Bronchial smooth muscle cell (primary cell): Measurements from ENCODE around the gene PNN. TPM values are rescaled to one million over a fixed set of nuclear protein-coding genes. Genes with fewer than 3 reads are reported as not detected.

ENCODE experiments used
- total RNA-seq: library from RNA; depleted of rRNA; stranded (reverse); fragments of >200 nt; gene quantifications from 2 replicates; pipeline ENCODE4 v1.2.1, GENCODE V29; 2014

The PNN gene
- total RNA-seq = 13.4 and 13.7 TPM in 2 replicates

DNA sequence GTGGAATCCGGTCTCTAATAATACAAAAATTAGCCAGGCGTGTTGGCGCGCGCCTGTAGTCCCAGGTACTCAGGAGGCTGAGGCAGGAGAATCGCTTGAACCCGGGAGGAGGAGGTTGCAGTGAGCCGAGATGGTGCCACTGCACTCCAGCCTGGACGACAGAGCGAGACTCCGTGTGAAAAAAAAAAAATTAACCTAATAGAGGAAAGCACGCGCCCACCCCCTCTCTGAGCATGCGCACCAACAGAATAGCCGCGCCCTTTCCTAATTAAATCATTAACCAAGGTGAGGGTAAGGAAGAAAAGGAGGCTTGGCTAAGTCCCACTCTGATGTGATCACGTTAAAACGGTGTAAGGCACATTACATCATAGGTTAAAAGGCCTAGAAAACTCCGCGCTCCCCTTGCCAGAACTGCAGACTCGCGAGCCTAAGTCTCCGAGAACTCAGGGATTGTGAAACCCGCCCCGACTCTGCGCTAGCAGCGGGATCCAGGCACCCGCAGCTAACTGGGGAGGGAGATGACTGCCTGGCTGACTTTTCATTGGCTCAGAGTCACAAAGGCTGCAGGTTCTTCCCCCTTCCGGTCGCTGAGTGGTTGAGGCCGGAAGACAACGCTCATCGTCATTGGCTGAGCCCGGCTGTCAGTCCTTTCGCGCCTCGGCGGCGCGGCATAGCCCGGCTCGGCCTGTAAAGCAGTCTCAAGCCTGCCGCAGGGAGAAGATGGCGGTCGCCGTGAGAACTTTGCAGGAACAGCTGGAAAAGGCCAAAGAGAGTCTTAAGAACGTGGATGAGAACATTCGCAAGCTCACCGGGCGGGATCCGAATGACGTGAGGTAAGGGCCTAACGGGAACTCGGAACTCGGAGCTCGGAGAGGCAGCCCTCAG is at the start of gene PNN:
TSS of gene PNN (plus strand) at position 695 of the 885 bp plus-strand sequence. CDS start at position 721, 26 bp downstream.

Other genes starting within 250 kb of the PNN start
- 310 and 313 TPM in 2 replicates for gene SEC23A, start 72.0 kb upstream of the PNN start, total RNA-seq
- 9.6 and 13.9 TPM in 2 replicates for gene GEMIN2, start 60.9 kb upstream of the PNN start, total RNA-seq
- gene TRAPPC6B, start 4.9 kb upstream of the PNN start, total RNA-seq = 17.2 and 20.8 TPM in 2 replicates
- gene MIA2, start 58.7 kb downstream of the PNN start, total RNA-seq = 6.5 and 13.4 TPM in 2 replicates